ENCODE measurements around the gene PCID2. TPM values are rescaled to one million over a fixed set of nuclear protein-coding genes. Genes with fewer than 3 reads are reported as not detected.

The PCID2 gene
- total RNA-seq, 1 donor from 2014 or later, result 47.9 TPM

DNA sequence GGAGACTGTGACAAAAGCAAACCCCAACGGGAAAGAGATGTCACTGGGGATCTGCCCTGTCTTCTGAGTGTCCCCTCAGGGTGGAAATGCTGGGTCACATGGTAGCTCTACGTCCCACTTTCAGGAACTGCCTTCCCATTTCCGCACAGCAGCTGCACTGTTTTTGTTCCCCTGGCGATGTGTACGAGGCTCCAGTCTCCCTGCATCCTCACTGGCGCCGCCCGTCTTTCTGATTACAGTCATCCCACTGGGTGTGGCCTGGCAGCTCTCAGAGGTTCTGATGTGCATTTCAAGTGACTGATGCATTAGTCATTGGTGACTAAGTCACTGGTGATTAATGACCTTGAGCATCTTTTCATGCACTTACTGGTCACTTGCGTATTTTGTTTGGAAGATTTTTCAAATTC, 21.2 kb downstream of the PCID2 start:
- TF ChIP-seq, protein P1, sequence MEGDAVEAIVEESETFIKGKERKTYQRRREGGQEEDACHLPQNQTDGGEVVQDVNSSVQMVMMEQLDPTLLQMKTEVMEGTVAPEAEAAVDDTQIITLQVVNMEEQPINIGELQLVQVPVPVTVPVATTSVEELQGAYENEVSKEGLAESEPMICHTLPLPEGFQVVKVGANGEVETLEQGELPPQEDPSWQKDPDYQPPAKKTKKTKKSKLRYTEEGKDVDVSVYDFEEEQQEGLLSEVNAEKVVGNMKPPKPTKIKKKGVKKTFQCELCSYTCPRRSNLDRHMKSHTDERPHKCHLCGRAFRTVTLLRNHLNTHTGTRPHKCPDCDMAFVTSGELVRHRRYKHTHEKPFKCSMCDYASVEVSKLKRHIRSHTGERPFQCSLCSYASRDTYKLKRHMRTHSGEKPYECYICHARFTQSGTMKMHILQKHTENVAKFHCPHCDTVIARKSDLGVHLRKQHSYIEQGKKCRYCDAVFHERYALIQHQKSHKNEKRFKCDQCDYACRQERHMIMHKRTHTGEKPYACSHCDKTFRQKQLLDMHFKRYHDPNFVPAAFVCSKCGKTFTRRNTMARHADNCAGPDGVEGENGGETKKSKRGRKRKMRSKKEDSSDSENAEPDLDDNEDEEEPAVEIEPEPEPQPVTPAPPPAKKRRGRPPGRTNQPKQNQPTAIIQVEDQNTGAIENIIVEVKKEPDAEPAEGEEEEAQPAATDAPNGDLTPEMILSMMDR (IDR thresholded peaks at IDR 0.05), result peak; percentile 25
- Mint-ChIP-seq H3K27ac (ENCODE audit: unreplicated experiment) (peak overlapping the region; percentile 97), H3K36me3 (ENCODE audit: unreplicated experiment) (peaks cover 26% of the 10 kb centered on the region), H3K4me1 (ENCODE audit: unreplicated experiment) (peaks cover 76% of the 10 kb centered on the region), H3K4me3 (ENCODE audit: unreplicated experiment) (peak overlapping the region; percentile 61), H3K9me3 (ENCODE audit: unreplicated experiment) (no peaks in the 10 kb centered on the region), H3K27me3 (ENCODE audit: unreplicated experiment) (no peaks in the 10 kb centered on the region)
- peak; percentile 95 for DNase-seq (ENCODE audit: extremely low spot score, unreplicated experiment)

DNA sequence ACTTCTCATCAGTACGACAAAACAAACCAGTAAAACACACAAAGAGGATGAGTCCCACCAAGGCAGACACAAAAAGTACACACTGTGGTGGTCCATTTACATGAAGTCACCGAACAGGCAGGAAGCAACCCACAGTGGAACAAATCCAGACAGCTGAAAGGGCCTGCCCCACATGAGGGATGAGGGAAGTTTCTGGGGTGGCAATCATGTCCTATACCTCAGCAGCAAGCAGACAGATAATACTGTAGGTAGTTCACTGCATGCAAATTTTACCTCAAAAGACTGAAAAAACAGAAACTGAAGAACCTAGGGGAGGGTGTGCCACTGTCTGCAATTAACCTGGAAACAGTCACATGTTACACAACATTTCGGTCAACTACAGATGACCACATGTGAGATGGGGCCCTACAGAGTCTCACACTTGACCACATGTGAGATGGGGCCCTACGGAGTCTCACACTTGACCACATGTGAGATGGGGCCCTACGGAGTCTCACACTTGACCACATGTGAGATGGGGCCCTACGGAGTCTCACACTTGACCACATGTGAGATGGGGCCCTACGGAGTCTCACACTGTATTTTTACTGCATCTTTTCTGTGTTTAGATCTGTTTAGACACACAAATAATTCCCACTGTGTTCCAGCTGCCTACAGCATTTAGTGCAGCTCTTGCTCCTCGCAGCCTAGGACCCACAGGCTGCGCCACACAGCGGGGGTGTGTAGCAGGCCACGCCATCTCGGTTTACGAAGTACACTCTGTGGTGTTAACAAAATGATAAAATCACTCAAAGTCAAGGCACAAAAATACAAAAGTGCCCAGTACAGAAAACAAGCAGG, 22.2 kb downstream of the PCID2 start:
- Mint-ChIP-seq H3K27me3 (ENCODE audit: unreplicated experiment) (no peaks in the 10 kb centered on the region), H3K9me3 (ENCODE audit: unreplicated experiment) (no peaks in the 10 kb centered on the region), H3K4me1 (ENCODE audit: unreplicated experiment) (peaks cover 85% of the 10 kb centered on the region), H3K27ac (ENCODE audit: unreplicated experiment) (peak overlapping the region; percentile 97), H3K36me3 (ENCODE audit: unreplicated experiment) (peaks cover 30% of the 10 kb centered on the region), H3K4me3 (ENCODE audit: unreplicated experiment) (no peak overlapping the region)
- DNase-seq (ENCODE audit: extremely low spot score, unreplicated experiment), result no peak
- TF ChIP-seq, protein P1 (IDR thresholded peaks at IDR 0.05), result no peak

DNA sequence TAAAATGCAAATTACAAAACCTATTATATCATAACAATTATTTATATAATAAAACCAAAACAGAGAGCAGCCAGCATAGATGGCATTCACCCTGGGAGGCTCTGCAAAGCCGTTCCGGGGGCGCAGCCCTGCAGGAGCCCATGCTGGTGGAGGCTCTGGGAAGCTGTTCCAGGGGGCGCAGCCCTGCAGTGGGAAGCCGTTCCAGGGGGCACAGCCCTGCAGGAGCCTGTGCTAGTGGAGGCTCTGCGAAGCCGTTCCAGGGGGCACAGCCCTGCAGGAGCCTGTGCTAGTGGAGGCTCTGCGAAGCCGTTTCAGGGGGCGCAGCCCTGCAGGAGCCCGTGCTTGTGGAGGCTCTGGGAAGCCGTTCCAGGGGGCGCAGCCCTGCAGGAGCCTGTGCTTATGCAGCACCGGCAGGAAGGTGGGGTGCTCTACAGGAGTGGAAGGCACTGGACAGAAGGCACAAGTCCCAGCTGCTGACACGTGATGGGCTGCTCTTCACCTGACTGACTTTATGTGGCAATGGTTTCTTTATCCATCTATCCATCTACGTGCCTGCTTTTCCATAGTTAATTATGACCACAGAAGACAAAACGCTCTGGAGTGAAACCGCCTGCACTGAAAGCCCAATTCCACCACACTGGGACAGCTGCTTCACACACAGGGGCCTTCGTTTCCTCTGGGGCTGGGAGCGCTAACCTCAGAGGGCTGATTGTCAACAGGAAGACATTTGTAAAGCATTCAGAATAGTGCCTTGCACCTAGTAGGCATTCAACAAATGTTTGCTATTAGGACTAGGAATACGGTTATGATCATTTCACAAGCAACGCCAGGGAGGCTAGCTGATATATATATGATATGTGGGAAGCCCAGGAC, 23.7 kb downstream of the PCID2 start:
- peak overlapping the region; percentile 23 for H3K27ac Mint-ChIP-seq (ENCODE audit: unreplicated experiment)
- TF ChIP-seq, protein P1 (IDR thresholded peaks at IDR 0.05), result no peak
- peaks cover 79% of the 10 kb centered on the region for H3K4me1 Mint-ChIP-seq (ENCODE audit: unreplicated experiment)
- H3K36me3 Mint-ChIP-seq (ENCODE audit: unreplicated experiment), result peaks cover 36% of the 10 kb centered on the region
- H3K9me3 Mint-ChIP-seq (ENCODE audit: unreplicated experiment), result no peaks in the 10 kb centered on the region
- no peaks in the 10 kb centered on the region for H3K27me3 Mint-ChIP-seq (ENCODE audit: unreplicated experiment)
- DNase-seq (ENCODE audit: extremely low spot score, unreplicated experiment), result no peak
- H3K4me3 Mint-ChIP-seq (ENCODE audit: unreplicated experiment), result no peak overlapping the region

DNA sequence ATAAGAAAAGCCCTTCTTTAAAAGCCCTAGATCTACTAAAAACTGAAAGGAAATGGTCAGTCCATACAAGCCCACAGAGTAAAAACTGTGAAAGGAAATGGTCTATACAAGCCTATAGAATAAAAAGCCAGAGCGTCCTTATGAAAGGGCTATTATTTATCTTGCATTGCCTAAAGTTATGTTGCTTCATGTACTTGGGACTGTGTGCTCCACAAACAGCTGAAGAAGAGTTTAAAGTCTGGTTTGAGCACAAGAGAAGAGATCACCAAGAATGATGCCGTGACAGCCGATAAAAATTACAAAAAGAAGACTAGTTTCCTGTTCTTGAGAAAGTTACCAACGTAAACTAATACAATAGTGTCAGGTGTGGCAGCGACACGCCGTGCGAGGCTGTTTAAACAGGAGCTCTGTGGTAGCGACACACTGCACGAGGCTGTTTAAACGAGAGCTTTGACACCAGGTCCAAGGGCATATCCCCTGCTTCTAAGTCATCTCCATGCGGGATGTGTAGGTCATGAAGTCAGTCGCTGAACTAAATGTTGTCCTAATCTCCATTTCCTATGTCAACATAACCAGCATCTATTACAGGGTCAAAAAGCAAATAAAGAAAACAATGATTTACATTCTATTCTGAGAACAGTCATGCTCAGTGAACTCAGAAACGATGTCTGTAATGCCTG, 24.9 kb downstream of the PCID2 start:
- Mint-ChIP-seq H3K27ac (ENCODE audit: unreplicated experiment) (peak overlapping the region; percentile 72), H3K4me3 (ENCODE audit: unreplicated experiment) (no peak overlapping the region), H3K36me3 (ENCODE audit: unreplicated experiment) (peaks cover 37% of the 10 kb centered on the region), H3K4me1 (ENCODE audit: unreplicated experiment) (peaks cover 82% of the 10 kb centered on the region), H3K27me3 (ENCODE audit: unreplicated experiment) (no peaks in the 10 kb centered on the region), H3K9me3 (ENCODE audit: unreplicated experiment) (no peaks in the 10 kb centered on the region)
- no peak for DNase-seq (ENCODE audit: extremely low spot score, unreplicated experiment)
- TF ChIP-seq, protein P1 (IDR thresholded peaks at IDR 0.05), result no peak

All from osteocyte (in vitro differentiated cells).